Smooth muscle cell (in vitro differentiated cells): Measurements from ENCODE around the gene OR1J2. TPM values are rescaled to one million over a fixed set of nuclear protein-coding genes. Genes with fewer than 3 reads are reported as not detected.

Experiments used
- DNase-seq: peaks from one replicate; lab custom pipeline; 2025; ENCODE audit not compliant: unreplicated experiment; lab: John Stamatoyannopoulos, UW
- H2AFZ ChIP-seq: fragments of 200-600 bp; sonication (generic); 2 replicates; pipeline ENCODE4 v1.6.0; 2016; ENCODE audit warnings: antibody characterized with exemption, low read depth, mild to moderate bottlenecking
- H3F3A ChIP-seq: fragments of 200-600 bp; sonication (generic); 2 replicates; pipeline ENCODE4 v1.6.0; 2017; ENCODE audit warnings: antibody characterized with exemption, low read depth
- H3K27ac ChIP-seq: fragments of 200-600 bp; sonication (generic); 2 replicates; pipeline ENCODE4 v1.5.1; 2016; ENCODE audit warnings: low read depth, mild to moderate bottlenecking
- H3K27me3 ChIP-seq: fragments of 200-600 bp; sonication (generic); 2 replicates; pipeline ENCODE4 v1.6.1; 2016; ENCODE audit warnings: low read depth, mild to moderate bottlenecking
- H3K36me3 ChIP-seq: fragments of 200-600 bp; sonication (generic); 2 replicates; pipeline ENCODE4 v1.5.1; 2016; ENCODE audit warnings: low read depth
- H3K4me1 ChIP-seq: fragments of 200-600 bp; sonication (generic); 2 replicates; pipeline ENCODE4 v1.5.1; 2016; ENCODE audit warnings: low read depth
- H3K4me2 ChIP-seq: fragments of 200-600 bp; sonication (generic); 2 replicates; pipeline ENCODE4 v1.6.0; 2016; ENCODE audit warnings: mild to moderate bottlenecking
- H3K4me3 ChIP-seq: fragments of 200-600 bp; sonication (generic); 2 replicates; pipeline ENCODE4 v1.5.1; 2016; ENCODE audit warnings: mild to moderate bottlenecking
- H3K79me2 ChIP-seq: fragments of 200-600 bp; sonication (generic); 2 replicates; pipeline ENCODE4 v1.6.0; 2016; ENCODE audit warnings: low read depth, mild to moderate bottlenecking
- H3K9ac ChIP-seq: fragments of 200-600 bp; sonication (generic); 2 replicates; pipeline ENCODE4 v1.6.0; 2016; ENCODE audit warnings: low read depth
- H3K9me3 ChIP-seq: fragments of 200-600 bp; sonication (generic); replicated peaks from 2 replicates; pipeline ENCODE4 v1.5.1; 2016; ENCODE audit warnings: low read depth
- H4K20me1 ChIP-seq: fragments of 200-600 bp; sonication (generic); 2 replicates; pipeline ENCODE4 v1.6.0; 2016; ENCODE audit warnings: low read depth
- CTCF ChIP-seq: fragments of 200-600 bp; sonication (generic); IDR thresholded peaks from 2 replicates; pipeline ENCODE4 v1.5.1; 2017; ENCODE audit warnings: borderline replicate concordance, mild to moderate bottlenecking, antibody characterized with exemption; ENCODE audit not compliant: insufficient read depth, poor library complexity, severe bottlenecking
- WGBS: methylation state at CpG from one replicate; pipeline ENCODE4 v1.1.7; 2016; ENCODE audit warnings: low lambda C conversion rate; 5-methylcytosine and 5-hydroxymethylcytosine counted together
- polyA plus RNA-seq: library from polyadenylated mRNA; unstranded; fragments of >200 nt; fragmentation: Nextera tagmentation; extraction: Ambion mirVana; gene quantifications from 2 replicates; pipeline ENCODE4 v1.2.1, GENCODE V29; 2016
- total RNA-seq: library from RNA; depleted of rRNA; stranded (reverse); fragments of >200 nt; gene quantifications from 2 replicates; pipeline ENCODE4 v1.2.3, GENCODE V29; 2014

Gene OR1J2
- total and polyA plus RNA-seq, 2 experiments from 2014 or later = not detected

DNA sequence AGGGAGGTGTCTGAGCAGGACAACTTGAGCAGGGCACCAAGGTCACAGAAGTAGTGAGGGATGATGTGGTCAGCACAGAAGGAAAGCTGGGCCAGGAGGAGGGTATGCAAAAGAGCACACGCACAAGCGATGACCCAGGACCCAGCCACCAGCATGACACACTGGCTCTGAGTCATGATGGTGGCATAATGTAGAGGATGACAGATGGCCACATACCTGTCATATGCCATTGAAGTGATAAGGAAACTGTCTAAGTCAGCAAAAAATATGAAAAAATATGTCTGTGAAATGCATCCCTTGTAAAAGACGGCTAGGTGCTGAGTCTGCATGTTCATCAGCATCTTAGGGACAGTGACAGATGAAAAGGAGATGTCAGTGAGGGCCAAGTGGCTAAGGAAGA is 33.3 kb upstream of the OR1J2 start:
- no peaks in the 10 kb centered on the region for H3K36me3 ChIP-seq
- DNase-seq = no peak
- H3K79me2 ChIP-seq = no peaks in the 10 kb centered on the region
- no peak overlapping the region for H3K4me3 ChIP-seq
- H2AFZ ChIP-seq = no peak overlapping the region
- no peak overlapping the region for H3K9ac ChIP-seq
- H3K27ac ChIP-seq = no peak overlapping the region
- H4K20me1 ChIP-seq = no peaks in the 10 kb centered on the region
- H3K9me3 ChIP-seq = peaks cover 4% of the 10 kb centered on the region
- no peak for TF ChIP-seq CTCF
- 86% methylated on average over 3 of the region's 3 CpGs for WGBS
- no peaks in the 10 kb centered on the region for H3K4me1 ChIP-seq
- no peaks in the 10 kb centered on the region for H3K27me3 ChIP-seq
- no peaks in the 10 kb centered on the region for H3F3A ChIP-seq
- no peak overlapping the region for H3K4me2 ChIP-seq

DNA sequence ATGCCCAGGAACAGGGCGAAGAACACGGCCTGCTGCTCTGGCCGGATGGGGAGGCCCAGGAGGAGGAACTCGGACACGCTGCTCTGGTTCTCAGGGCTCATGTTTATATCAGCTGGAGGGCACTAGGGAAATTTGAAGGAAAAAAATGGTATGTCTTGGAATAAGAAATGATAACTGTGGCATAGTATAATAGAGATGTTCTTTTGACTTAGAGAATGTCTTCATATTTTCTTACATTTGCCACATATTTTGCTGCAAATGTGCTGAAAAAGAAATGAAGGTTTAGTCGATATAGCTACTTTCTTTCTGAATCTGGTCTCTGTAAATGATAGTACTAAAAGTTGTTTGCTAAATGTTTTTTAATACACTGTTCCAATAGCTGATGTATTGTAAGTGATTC is 32.8 kb upstream of the OR1J2 start, which contains the start of gene OR1J1:
TSS of gene OR1J1 (minus strand) at position 101 of the 400 bp plus-strand sequence. CDS start at position 101, 0 bp downstream.
- H3K27ac ChIP-seq = no peak within 1 kb of the TSS
- H3K4me2 ChIP-seq = no peak within 1 kb of the TSS
- no peak for DNase-seq
- H3K9me3 ChIP-seq = peaks cover 4% of the 10 kb centered on the region
- WGBS = 82% methylated on average over 6 of the region's 6 CpGs
- H2AFZ ChIP-seq = no peak within 1 kb of the TSS
- H3K4me3 ChIP-seq = no peak within 1 kb of the TSS
- no peaks in the 10 kb centered on the region for H3K27me3 ChIP-seq
- no peaks in the 10 kb centered on the region for H3K4me1 ChIP-seq
- no peak within 1 kb of the TSS for H3K9ac ChIP-seq
- no peaks in the 10 kb centered on the region for H3F3A ChIP-seq
- no peaks in the 10 kb centered on the region for H3K79me2 ChIP-seq
- no peaks in the 10 kb centered on the region for H4K20me1 ChIP-seq
- no peak for TF ChIP-seq CTCF
- no peaks in the 10 kb centered on the region for H3K36me3 ChIP-seq

GRCh38 chr9:122479062-122479461 is 31.5 kb upstream of the OR1J2 start:
- no peak overlapping the region for H3K4me2 ChIP-seq
- DNase-seq = no peak
- WGBS = 86% methylated on average over 5 of the region's 5 CpGs
- TF ChIP-seq CTCF = no peak
- no peak overlapping the region for H3K4me3 ChIP-seq
- H3K9me3 ChIP-seq = peaks cover 4% of the 10 kb centered on the region
- H3F3A ChIP-seq = no peaks in the 10 kb centered on the region
- no peak overlapping the region for H3K9ac ChIP-seq
- no peaks in the 10 kb centered on the region for H4K20me1 ChIP-seq
- no peaks in the 10 kb centered on the region for H3K79me2 ChIP-seq
- no peak overlapping the region for H3K27ac ChIP-seq
- no peaks in the 10 kb centered on the region for H3K27me3 ChIP-seq
- no peaks in the 10 kb centered on the region for H3K36me3 ChIP-seq
- no peak overlapping the region for H2AFZ ChIP-seq
- H3K4me1 ChIP-seq = no peaks in the 10 kb centered on the region

GRCh38 chr9:122498883-122499288 is 11.7 kb upstream of the OR1J2 start:
- no peak overlapping the region for H2AFZ ChIP-seq
- H3K27me3 ChIP-seq = no peaks in the 10 kb centered on the region
- H3K4me2 ChIP-seq = no peak overlapping the region

More at GRCh38 chr9:122498883-122499288, 11.7 kb upstream of the OR1J2 start:
- Histone ChIP-seq H3K36me3 (no peaks in the 10 kb centered on the region), H3K9me3 (peaks cover 4% of the 10 kb centered on the region), H4K20me1 (no peaks in the 10 kb centered on the region), H3K79me2 (no peaks in the 10 kb centered on the region), H3K4me1 (no peaks in the 10 kb centered on the region), H3K4me3 (no peak overlapping the region), H3K9ac (no peak overlapping the region), H3K27ac (no peak overlapping the region), H3F3A (no peaks in the 10 kb centered on the region)
- TF ChIP-seq CTCF = peak; percentile 22
- WGBS = 57% methylated on average over 2 of the region's 2 CpGs
- DNase-seq = no peak
